NCI-H2081 treated with DMSO at 0.1 percent for 48 hours (cell line): ENCODE measurements around the gene PLEKHA7.
"Not testable (repeated sequence)": the region's sequence is repeated elsewhere in the genome, so short reads cannot be mapped to it uniquely, and the experiment has no call there.

Source experiments
- DNase-seq: peaks from one replicate; lab custom pipeline; 2025; lab: John Stamatoyannopoulos, UW

The PLEKHA7 gene, protein sequence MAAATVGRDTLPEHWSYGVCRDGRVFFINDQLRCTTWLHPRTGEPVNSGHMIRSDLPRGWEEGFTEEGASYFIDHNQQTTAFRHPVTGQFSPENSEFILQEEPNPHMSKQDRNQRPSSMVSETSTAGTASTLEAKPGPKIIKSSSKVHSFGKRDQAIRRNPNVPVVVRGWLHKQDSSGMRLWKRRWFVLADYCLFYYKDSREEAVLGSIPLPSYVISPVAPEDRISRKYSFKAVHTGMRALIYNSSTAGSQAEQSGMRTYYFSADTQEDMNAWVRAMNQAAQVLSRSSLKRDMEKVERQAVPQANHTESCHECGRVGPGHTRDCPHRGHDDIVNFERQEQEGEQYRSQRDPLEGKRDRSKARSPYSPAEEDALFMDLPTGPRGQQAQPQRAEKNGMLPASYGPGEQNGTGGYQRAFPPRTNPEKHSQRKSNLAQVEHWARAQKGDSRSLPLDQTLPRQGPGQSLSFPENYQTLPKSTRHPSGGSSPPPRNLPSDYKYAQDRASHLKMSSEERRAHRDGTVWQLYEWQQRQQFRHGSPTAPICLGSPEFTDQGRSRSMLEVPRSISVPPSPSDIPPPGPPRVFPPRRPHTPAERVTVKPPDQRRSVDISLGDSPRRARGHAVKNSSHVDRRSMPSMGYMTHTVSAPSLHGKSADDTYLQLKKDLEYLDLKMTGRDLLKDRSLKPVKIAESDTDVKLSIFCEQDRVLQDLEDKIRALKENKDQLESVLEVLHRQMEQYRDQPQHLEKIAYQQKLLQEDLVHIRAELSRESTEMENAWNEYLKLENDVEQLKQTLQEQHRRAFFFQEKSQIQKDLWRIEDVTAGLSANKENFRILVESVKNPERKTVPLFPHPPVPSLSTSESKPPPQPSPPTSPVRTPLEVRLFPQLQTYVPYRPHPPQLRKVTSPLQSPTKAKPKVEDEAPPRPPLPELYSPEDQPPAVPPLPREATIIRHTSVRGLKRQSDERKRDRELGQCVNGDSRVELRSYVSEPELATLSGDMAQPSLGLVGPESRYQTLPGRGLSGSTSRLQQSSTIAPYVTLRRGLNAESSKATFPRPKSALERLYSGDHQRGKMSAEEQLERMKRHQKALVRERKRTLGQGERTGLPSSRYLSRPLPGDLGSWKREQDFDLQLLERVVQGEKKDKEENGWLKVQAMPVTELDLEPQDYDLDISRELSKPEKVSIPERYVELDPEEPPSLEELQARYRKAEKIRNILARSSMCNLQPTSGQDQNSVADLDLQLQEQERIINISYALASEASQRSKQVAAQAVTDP

DNA sequence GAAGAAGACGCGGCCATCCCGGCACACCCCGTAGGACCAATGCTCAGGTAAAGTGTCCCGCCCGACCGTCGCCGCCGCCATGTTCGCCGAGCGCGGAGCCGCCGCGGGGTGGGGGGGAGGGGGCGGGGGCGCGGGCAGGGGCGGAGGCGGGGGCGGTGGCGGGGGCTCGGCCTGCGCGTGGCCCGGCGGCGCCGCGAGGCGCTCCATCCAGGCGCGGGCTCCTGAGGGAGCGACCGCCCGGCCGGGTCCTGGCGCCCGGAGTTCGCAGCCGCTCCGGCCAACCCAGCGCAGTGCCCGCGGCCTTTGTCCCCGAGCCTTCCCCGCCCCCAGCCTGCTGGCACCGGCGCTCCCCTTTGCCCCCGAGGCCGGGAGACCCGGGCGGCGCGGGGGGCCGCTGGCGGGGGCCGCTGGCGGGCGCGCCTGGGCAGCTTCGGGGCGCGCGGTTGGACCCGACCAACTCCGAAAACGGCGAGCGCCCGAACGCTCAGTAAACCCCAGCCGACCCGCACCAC, at the start of gene PLEKHA7:
PLEKHA7 (minus strand) TSS at position 94 of the 512 bp plus-strand sequence; CDS start at position 81, 13 bp downstream.
- no peak for DNase-seq

DNA sequence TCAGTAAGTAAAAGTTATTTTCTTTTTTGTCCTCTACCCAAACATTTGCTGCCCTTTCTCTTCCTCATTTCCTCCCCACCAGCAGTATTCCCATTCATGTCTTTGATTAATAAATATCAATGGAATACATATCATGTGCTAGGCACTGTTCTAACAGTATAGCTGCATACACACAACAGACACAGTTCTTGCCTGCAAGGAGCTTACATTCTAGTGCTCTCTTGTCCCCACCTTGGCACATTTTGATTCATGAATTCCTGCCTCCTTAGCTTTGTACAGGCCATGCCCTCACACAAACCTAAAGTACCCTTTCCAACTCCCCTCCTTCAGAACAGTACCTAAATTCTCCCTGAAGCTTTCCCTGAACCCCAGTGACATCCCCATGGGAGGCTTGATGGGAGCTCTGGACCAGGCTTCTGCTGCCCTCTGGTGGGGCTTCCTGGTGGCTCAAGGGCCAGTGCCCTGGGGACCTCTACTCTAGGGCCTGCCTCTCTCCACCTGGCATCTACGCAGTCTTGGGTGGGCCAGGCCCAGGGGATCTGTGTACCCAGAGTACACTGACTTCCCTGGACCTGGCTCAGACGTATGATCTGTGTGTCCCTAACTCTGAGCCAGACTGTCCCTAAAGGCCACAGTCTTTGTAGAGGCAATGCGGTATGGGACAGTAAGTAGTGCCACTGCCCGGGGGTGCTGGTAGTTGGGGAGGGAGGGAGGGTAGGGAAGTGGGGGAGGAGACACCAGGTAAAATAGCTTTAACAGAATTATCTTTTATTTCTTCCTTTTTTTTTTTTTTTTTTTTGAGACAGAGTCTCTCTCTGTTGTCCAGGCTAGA, 49.2 kb upstream of the PLEKHA7 start:
- no peak for DNase-seq

DNA sequence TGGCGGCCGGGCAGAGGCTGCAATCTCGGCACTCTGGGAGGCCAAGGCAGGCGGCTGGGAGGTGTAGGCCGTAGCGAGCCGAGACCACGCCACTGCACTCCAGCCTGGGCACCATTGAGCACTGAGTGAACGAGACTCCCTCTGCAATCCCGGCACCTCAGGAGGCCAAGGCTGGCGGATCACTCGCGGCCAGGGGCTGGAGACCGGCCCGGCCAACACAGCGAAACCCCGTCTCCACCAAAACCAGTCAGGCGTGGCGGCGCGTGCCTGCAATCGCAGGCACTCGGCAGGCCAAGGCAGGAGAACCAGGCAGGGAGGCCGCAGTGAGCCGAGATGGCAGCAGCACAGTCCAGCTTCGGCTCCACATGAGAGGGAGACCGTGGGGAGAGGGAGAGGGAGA, 36.9 kb upstream of the PLEKHA7 start:
- not testable (repeated sequence) for DNase-seq

DNA sequence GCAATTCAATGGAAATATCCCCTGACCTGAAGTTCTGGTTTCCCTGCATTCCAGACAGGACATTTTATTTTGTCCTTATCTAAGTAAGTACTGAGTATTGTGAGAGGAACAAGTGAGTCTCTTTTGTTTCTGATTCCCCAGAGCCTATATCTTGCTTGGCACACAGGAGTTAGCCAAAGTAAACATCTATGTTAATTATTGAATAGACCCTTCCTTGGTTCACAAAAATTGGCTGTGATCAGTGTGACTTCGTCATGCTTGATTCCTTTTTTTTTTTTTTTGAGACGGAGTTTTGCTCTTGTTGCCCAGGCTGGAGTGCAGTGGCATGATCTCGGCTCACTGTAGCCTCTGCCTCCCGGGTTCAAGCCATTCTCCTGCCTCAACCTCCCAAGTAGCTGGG, 34.3 kb upstream of the PLEKHA7 start:
- DNase-seq: not testable (repeated sequence)

DNA sequence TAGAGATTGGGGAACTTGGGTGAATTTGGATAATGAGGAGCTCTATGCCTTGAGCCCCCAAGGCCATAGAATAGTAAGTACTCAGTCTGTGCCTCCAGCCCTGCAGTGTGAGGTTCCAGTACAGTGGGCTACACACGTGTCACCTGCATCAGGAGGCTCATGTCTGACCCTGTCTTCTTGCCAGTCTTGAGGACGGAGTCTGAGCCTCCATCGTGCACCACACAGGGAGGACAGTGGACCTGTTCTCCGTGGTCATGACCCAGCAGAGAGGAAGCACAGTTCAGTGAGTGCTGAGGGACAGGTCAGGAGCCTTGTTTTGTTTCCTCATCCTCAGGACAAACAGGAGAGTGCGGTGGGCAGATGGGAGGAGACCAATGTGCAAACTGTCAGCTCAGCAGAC, 32.5 kb upstream of the PLEKHA7 start:
- DNase-seq: no peak

DNA sequence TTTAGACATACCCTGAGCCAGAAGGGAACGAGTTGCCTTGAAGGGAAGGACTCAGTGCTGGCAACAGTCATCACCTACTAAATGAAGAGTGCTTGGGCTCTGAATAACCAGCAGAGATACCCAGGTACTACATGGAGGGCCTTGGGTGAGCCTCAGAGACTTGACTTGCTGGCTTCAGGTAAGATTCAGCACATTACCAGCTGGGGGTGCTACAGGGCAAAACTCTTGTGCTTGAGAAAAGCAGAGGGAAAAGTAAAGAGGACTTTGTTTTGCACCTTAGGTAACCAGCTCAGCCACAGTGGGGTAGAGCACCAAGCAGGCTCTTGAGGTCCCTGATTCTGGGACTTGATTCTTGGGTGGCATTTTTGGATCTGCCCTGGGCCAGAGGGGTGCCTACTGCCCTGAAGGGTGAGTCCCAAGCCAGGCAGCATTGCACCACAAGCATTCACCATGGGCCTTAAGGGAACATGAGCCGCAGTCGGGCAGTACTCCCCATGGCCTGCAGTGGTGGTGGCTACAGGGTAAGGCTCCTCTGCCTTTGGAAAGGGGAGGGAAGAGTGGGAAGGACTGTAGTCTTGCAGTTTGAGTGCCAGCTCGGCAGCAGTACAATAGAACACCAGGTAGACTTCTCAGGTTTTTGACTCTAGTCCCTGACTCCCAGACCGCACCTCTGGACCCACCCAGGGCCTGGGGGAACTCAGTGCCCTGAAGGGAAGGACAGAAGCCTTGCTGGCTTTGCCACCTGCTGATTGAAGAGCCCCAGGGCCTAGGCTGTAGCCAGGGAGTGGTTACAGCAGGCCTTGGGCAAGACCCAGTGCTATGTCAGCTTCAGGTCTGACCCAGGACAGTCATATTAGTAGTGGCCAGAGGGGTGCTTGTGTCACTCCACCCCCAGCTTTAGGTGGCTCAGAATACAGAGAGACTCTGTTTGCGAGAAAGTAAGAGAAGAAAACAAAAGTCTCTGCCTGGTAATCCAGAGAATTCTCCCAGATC, 22.7 kb upstream of the PLEKHA7 start:
- no peak for DNase-seq

DNA sequence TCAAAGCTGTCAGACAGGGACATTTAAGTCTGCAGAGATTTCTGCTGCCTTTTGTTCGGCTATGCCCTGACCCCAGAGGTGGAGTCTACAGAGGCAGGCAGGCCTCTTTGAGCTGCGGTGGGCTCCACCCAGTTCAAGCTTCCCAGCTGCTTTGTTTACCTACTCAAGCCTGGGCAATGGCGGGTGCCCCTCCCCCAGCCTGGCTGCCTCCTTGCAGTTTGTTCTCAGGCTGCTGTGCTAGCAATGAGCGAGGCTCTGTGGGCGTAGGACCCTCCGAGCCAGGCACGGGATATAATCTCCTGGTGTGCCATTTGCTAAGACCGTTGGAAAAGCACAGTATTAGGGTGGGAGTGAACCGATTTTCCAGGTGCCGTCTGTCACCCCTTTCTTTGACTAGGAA, 19.8 kb upstream of the PLEKHA7 start:
- not testable (repeated sequence) for DNase-seq

DNA sequence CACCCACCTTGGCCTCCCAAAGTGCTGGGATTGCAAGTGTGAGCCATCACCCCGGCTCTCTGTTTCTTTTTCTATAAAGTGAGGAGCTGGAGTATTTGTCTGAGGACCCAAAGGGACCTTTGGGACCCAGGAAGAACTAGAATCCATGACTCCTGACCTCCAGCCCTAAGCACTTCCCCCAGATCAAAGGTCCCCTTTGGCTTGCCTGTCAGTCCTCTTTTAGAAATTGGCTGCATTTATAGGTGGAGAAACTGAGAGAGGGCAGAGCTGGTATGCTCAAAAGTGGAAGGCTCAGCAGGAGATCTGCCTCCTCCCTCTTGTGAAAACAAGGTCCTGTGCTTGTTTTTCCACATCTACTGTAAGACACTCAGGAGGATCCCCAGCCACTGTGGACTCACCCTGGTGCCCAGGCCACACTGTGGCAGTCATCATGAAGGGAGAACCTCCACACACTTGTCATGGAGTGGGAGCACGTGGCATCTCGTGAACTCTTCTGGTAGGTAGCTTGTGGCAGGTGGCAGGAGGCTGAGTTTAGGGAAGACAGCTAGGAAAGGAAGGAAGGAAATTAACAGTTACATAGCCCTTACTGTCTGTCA, 12.4 kb upstream of the PLEKHA7 start:
- DNase-seq: no peak

DNA sequence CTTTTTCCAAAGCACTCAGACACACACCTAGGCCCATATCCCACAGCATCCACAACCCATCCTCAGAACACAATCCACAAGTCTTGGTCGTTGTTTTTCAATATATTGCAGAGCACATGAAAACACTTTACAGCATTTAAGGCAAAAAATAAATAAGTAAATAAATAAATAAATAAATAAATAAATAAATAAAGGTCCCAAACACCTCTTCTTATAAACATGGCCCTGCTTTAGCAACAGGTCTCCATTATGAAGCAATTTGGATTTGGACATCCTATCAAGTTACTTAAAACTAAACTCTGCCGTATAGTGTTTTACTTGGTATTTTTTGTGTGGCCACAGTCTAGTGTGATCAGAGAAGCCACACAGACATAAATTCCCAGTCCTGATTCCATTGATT, 10.7 kb upstream of the PLEKHA7 start:
- no peak for DNase-seq

DNA sequence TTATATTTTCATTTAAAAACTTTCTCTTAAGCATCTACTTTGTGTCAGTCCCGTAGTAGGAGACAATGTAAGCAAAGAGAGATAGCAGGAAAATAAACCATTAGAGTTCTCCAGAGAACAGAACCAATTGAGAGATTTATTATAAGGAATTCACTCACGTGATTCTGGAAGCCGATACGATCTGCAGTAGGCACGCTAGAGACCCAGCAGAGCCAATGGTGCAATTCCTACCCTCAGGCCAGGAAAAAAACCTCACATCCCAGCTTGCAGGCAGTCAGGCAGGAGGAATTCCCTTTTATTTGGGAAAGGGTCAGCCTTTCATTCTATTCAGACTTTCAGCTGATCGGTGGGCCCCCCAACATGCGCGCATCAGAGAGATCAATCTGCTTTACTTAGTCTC, 7.3 kb upstream of the PLEKHA7 start:
- no peak for DNase-seq

DNA sequence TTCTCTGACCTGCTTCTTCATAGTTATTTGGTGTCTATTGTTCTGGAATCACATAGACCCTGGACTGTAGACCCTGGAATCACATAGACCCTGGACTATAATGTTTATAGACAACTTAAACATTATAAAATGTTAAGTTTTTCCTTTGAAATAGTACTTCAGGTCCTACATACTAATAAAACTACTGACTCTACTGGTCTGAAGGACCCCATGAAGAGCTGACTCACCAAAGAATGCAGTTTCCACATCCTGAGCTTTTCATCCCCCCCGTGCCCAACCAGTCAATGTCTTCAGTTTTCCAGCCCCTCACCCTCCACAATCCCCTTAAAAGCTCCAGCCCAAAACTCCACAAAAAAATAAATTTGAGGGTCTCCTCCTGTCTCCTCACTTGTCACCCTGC, 6.6 kb upstream of the PLEKHA7 start:
- DNase-seq: no peak

DNA sequence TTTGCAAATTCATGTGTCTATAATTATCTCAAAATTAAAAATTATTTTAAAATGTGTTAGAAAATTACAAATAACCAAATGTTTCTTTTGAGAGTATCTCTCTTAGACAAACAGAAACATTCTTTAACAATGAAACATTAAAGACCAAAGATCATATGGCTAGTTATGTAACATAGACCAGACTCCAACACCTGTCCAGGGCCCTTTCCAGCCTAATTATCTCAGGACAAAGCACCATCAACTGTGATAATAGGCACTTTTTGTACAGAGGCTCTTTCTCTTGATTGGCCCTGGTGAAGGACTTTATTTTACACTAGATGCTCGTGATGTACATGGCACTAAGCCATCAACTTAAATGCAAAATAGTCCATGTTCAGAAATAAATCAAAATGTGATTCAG, 5.0 kb upstream of the PLEKHA7 start:
- DNase-seq: peak; percentile 44

DNA sequence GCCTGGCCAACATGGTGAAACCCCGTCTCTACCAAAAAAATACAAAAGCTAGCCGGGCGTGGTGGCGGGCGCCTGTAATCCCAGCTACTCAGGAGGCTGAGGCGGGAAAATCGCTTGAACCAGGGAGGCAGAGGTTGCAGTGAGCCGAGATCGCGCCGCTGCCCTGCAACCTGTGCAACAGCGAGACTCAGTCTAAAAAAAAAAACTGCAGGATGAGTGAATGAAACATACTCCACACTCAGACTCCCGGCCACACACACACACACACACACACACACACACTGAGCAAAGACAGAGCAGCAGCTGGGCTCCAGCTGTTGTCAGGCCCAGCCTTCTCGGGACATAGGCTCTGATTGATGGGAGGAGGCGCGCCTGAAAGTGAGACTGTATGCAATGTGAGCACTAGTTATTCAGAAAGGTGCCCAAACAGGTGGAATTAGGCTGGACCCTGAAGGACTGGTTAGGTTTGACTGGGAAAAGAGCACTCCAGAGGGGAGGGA, 1.5 kb upstream of the PLEKHA7 start:
- no peak for DNase-seq

DNA sequence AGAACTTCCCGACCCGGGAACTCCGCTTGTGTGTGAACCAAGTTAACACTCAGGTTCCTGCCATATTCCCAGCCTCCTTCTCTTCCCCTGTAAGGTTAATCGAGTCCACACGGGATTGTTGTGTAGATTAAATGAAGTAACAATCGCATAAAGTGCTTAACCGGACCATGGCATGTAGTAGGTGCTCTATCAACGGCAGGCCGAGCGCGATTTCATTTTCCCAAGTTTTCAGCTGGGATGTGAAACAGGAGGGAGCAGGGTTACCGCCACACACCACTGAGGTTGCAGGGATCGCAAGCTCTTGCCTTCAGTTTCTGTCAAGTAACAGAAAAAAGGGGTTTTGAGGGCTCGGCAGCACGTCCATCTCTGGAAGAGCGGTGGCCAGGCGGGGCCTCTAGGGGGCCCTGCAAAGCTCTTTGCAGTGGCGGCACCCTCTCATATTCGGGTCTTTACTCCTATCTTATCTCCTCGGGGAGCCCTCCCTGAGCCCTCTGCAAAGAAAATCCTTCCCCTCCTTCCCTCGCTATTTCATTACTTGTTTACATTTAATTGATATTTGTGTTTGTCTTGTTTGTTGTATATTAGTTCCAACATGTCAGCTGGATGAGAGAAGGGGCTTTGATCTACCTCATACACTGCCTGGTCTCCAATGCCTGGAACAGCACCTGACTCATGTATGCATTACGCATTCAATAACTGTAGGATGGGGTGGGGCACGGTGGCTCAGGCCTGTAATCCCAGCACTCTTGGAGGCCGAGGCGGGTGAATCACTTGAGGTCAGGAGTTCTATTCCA, 816 bp upstream of the PLEKHA7 start:
- DNase-seq: no peak

DNA sequence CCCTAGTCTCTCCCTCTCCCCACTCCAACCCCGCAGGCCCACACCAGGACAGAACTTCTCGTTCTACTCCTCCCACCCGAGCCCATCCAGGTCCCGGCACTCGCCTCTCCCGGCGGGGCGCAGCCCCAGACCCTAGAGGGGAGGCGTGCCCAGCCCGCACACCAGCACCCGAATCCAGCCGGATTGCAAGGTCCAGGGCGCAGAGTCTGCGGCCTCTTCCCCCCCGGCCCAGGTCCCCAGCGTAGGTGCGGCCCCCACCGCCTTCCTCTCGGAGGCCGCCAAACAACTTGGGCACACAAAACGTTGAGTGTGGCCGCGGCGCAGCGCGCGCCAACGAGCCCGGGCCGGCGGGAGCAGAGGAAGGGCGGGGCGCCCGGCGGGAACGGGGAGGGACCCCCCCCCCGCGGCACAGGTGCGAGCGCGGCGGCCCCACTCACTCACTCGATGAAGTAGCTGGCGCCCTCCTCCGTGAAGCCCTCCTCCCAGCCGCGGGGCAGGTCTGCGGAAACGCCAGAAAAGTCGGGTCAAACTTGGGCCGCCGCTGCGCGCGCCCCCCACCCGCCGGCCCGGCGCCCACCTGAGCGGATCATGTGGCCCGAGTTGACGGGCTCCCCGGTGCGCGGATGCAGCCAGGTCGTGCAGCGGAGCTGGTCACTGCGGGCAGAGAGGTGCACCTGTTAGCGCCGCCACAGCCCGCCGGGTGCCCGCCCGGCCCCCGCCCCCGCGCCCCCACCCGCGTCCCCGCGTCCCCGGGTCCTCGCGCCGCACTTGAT, 480 bp downstream of the PLEKHA7 start:
- DNase-seq: no peak

DNA sequence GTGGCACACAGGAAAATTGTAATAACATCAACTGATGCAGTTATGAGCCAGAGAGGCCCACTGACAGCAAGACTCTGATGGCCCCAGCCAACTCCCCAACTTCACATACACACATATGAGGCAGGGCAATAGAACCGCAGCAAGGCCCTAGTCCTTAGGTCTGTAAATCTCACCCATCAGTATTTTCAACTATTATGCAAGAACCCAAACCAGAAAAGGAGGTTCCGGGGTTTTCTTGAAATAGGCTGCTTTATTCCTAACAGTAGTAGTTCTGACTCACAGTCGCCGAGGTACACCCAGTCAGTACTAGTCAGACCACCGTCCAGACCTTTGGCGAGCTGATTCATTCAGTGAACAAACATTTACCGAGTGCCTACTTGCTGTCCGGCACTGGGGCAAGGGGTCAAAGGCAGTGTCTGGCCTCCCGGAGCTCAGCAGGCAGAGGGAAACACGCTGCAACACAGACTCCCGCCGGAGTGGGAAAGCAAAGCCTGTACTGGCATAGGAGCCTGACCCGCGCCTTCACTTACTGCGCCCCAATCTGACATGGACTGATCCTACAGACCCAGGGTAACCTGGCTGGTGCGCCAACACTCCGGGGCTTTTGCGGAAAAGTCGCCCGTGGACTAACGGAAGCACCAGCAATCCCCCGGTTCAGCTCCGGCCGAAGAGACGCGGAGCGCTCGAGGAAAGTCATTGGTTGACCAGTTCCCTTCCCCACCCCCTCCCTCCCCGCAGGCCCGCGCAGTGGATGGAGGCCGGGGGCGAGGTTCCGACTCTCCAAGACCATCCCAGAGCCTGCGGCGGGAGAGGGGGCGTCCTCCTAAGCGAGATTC, 1.3 kb downstream of the PLEKHA7 start:
- DNase-seq: no peak

DNA sequence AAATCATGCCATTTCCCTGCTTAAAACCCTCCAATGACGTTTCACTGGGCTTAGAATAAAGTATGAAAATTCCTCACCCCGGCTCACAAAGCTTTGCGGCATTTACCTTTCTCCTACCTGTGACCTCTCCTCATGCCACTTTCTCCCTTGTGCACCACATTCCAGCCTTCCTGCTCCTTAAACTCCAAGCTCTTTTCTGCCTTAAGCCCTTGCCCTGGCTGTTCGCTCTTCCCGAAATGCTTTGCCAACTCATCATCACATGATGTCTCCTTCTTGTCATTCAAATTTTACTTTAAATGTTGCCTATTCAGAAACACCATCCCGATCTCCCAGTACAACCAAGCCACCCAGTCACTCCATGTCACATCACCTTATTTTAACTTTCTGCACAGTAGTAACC, 2.0 kb downstream of the PLEKHA7 start:
- no peak for DNase-seq
